BJ (cell line): Measurements from ENCODE around the gene SSRP1. TPM values are rescaled to one million over a fixed set of nuclear protein-coding genes. Genes with fewer than 3 reads are reported as not detected.
"Not testable (repeated sequence)": the region's sequence is repeated elsewhere in the genome, so short reads cannot be mapped to it uniquely, and the experiment has no call there.

Source experiments
- CTCF ChIA-PET: fragments of 350-600 bp; formaldehyde crosslinking; extraction: SDS; loops from one replicate; lab custom pipeline; 2021; ENCODE audit warnings: antibody characterized with exemption, inconsistent platforms; lab: Yijun Ruan, JAX
- POLR2A ChIA-PET: fragments of 300-600 bp; sonication (Branson Sonifier 250); formaldehyde crosslinking; extraction: SDS; loops from one replicate; lab custom pipeline; 2021; ENCODE audit warnings: antibody characterized with exemption; lab: Charles Lee
- DNase-seq: peaks from one replicate; pipeline ENCODE4 v3.0.0-alpha.2; 2011; ENCODE audit warnings: low read depth
- H3K27me3 ChIP-seq: 2 replicates; pipeline ENCODE4 v1.6.0; 2011; ENCODE audit warnings: low read length; ENCODE audit not compliant: control insufficient read depth, insufficient read depth
- H3K36me3 ChIP-seq: 2 replicates; pipeline ENCODE4 v1.5.1; 2011; ENCODE audit warnings: low read length; ENCODE audit not compliant: control insufficient read depth, insufficient read depth
- H3K4me3 ChIP-seq: 2 replicates; pipeline ENCODE4 v1.5.1; 2011; ENCODE audit warnings: low read depth, mild to moderate bottlenecking, control low read depth, low read length
- CTCF ChIP-seq: IDR thresholded peaks from 2 replicates; pipeline ENCODE4 v1.5.1; 2011; ENCODE audit warnings: low read depth, mild to moderate bottlenecking, control low read depth, inconsistent platforms, low read length, moderate library complexity; ENCODE audit not compliant: insufficient read depth
- polyA plus RNA-seq: library from polyadenylated mRNA; depleted of rRNA; stranded (reverse); fragments of >200 nt; gene quantifications from 2 replicates; pipeline ENCODE4 v1.2.3, GENCODE V29; 2011

The SSRP1 gene
- polyA plus RNA-seq, 1 experiment = 102 TPM

GRCh38 chr11:57363131-57364080 is 27.7 kb upstream of the SSRP1 start:
- TF ChIP-seq CTCF = no peak
- CTCF ChIA-PET = interaction anchor here (0.6 to 1.5 kb wide), 3 partner anchors 10 to 16 kb away, joined by 3 read pairs; no protein-coding TSS in a partner anchor
- H3K27me3 ChIP-seq = peaks cover 6% of the 10 kb centered on the region
- POLR2A ChIA-PET = no interaction called here
- H3K36me3 ChIP-seq = no peaks in the 10 kb centered on the region
- H3K4me3 ChIP-seq = no peak overlapping the region
- no peak for DNase-seq

- DNase-seq = no peak
- no peaks in the 10 kb centered on the region for H3K36me3 ChIP-seq
- ChIA-PET POLR2A (interaction anchor here (0.5 kb wide), 1 partner anchor 303 kb away, joined by 3 read pairs; no protein-coding TSS in a partner anchor), CTCF (interaction anchor here (0.9 to 5.1 kb wide), 5 partner anchors 9 to 115 kb away, joined by 3 to 32 read pairs (median 4); no protein-coding TSS in a partner anchor)
- H3K4me3 ChIP-seq = no peak overlapping the region
- no peak for TF ChIP-seq CTCF
- H3K27me3 ChIP-seq = peaks cover 6% of the 10 kb centered on the region
Measured at GRCh38 chr11:57361926-57362325, 26.2 kb upstream of the SSRP1 start.

- DNase-seq, H3K27me3 ChIP-seq, H3K36me3 ChIP-seq, POLR2A ChIA-PET, H3K4me3 ChIP-seq: not testable (repeated sequence)
- CTCF ChIA-PET = interaction anchor here (1.3 to 5.1 kb wide), 6 partner anchors 8 to 166 kb away, joined by 3 to 32 read pairs (median 6); no protein-coding TSS in a partner anchor
Measured at GRCh38 chr11:57361420-57361819, 25.7 kb upstream of the SSRP1 start.

GRCh38 chr11:57360991-57361390 is 25.3 kb upstream of the SSRP1 start:
- ChIA-PET CTCF (interaction anchor here (1.7 to 5.1 kb wide), 4 partner anchors 11 to 166 kb away, joined by 4 to 32 read pairs (median 18); no protein-coding TSS in a partner anchor), POLR2A (no interaction called here)
- no peak for TF ChIP-seq CTCF
- no peak for DNase-seq
- Histone ChIP-seq H3K36me3 (no peaks in the 10 kb centered on the region), H3K27me3 (peaks cover 6% of the 10 kb centered on the region), H3K4me3 (no peak overlapping the region)

GRCh38 chr11:57359896-57360690 is 24.4 kb upstream of the SSRP1 start:
- Histone ChIP-seq H3K27me3 (peaks cover 6% of the 10 kb centered on the region), H3K4me3 (no peak overlapping the region), H3K36me3 (no peaks in the 10 kb centered on the region)
- no peak for DNase-seq
- no peak for TF ChIP-seq CTCF
- ChIA-PET CTCF (interaction anchor here (1.7 to 5.1 kb wide), 4 partner anchors 10 to 167 kb away, joined by 4 to 32 read pairs (median 18); no protein-coding TSS in a partner anchor), POLR2A (no interaction called here)
